ENCODE results near the gene RAPGEF4.

The RAPGEF4 gene

DNA sequence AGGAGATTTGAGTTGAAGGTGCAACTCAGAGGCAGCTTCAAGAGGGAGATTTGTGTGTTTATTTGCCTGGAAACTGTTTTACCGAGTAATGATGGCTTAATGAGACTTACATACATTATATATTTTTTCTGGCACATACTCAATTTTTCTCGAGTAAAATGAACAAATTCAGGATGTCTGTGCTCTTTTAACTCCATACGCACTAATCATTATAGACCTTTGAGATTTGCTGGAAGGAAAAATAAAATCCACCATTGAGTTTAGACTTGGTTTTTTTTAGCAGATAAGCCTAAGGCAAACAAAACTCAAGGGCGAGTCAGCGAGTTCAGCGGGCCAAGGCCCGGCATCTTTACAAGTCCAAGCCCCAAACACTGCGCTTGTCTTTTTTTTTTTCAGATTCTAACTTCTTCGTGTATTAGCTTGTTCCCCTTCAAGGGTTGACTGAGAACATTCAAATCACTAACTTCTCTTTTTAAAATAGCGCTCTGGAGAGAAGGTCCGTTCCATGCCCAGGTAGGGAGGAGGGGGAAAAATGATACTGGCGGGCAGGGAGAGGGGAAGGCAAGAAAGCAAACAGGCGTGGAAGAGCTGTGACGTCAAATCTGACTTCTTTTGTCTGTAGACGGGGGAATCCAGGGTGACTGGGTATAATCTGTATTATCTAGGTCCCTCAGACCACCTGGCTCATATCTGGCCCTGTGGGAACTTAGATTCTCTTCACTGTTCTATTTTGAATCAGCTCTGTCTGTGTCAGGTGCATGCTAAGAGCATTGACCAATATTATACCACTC lies 267.3 kb downstream of the RAPGEF4 start:
- Histone ChIP-seq H3K4me3 (ENCODE audit: low read depth in 1 of 2, low read length in 1 of 2) (no peak overlapping the region), H3K27ac (no peak overlapping the region), H3K36me3 (no peaks in the 10 kb centered on the region), H3K27me3 (no peaks in the 10 kb centered on the region), H3K9me3 (no peaks in the 10 kb centered on the region), H3K4me1 (ENCODE audit: control insufficient read depth in 1 of 2, insufficient read depth in 1 of 2, low read depth in 1 of 2, low read length in 1 of 2) (peaks cover 11 to 19% of the 10 kb centered on the region in 2 experiments)
- TF ChIP-seq, protein P1, sequence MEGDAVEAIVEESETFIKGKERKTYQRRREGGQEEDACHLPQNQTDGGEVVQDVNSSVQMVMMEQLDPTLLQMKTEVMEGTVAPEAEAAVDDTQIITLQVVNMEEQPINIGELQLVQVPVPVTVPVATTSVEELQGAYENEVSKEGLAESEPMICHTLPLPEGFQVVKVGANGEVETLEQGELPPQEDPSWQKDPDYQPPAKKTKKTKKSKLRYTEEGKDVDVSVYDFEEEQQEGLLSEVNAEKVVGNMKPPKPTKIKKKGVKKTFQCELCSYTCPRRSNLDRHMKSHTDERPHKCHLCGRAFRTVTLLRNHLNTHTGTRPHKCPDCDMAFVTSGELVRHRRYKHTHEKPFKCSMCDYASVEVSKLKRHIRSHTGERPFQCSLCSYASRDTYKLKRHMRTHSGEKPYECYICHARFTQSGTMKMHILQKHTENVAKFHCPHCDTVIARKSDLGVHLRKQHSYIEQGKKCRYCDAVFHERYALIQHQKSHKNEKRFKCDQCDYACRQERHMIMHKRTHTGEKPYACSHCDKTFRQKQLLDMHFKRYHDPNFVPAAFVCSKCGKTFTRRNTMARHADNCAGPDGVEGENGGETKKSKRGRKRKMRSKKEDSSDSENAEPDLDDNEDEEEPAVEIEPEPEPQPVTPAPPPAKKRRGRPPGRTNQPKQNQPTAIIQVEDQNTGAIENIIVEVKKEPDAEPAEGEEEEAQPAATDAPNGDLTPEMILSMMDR (IDR thresholded peaks at IDR 0.05): no peak

DNA sequence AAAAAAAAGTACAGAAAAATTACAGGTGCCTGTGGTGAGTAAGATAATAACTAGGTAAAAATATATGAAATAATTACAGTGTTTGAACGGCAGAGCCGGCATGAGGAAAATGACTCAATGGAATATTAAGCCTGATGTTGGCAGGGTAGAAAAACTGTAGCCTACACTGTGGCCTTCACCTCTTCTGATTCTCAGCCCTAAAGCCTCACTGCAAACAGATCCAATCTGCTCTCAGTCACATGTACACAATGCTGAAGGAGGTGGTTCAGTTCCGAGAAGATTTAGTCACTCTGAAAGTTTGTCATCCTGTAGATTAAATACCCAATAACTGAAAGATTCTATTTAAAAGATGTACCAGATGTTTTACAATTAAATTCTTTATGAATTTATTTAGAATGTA lies 273.1 kb downstream of the RAPGEF4 start:
- no peaks in the 10 kb centered on the region for H3K27me3 ChIP-seq
- H3K4me1 ChIP-seq (ENCODE audit: control insufficient read depth in 1 of 2, insufficient read depth in 1 of 2, low read depth in 1 of 2, low read length in 1 of 2): peaks cover 21 to 29% of the 10 kb centered on the region in 2 experiments
- TF ChIP-seq, protein P1 (IDR thresholded peaks at IDR 0.05): no peak
- no peaks in the 10 kb centered on the region for H3K9me3 ChIP-seq
- no peak overlapping the region for H3K27ac ChIP-seq
- H3K36me3 ChIP-seq: no peaks in the 10 kb centered on the region
- no peak overlapping the region for H3K4me3 ChIP-seq (ENCODE audit: low read depth in 1 of 2, low read length in 1 of 2)

DNA sequence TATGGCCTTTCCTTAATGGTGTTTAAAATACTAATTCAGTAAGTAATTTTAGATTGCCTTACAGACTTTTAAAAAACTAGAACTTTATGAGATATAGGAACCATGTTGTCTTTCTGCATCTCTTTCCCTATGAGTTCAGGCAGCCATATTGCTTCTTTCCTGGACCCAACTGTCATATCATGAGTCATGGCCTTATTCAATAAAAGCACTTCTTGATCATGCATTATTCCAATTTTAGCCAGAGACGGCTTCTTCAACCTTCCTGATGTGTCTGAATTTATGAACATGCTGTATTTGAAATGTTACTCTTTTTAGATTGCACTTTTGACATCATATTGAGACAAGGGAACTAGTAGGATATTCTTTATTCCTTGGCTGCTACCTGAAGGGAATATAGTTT lies 274.6 kb downstream of the RAPGEF4 start:
- TF ChIP-seq, protein P1 (IDR thresholded peaks at IDR 0.05): no peak
- H3K4me3 ChIP-seq (ENCODE audit: low read depth in 1 of 2, low read length in 1 of 2): no peak overlapping the region
- H3K27ac ChIP-seq: no peak overlapping the region
- H3K9me3 ChIP-seq: no peaks in the 10 kb centered on the region
- H3K36me3 ChIP-seq: no peaks in the 10 kb centered on the region
- peaks cover 19 to 24% of the 10 kb centered on the region in 2 experiments for H3K4me1 ChIP-seq (ENCODE audit: control insufficient read depth in 1 of 2, insufficient read depth in 1 of 2, low read depth in 1 of 2, low read length in 1 of 2)
- no peaks in the 10 kb centered on the region for H3K27me3 ChIP-seq

DNA sequence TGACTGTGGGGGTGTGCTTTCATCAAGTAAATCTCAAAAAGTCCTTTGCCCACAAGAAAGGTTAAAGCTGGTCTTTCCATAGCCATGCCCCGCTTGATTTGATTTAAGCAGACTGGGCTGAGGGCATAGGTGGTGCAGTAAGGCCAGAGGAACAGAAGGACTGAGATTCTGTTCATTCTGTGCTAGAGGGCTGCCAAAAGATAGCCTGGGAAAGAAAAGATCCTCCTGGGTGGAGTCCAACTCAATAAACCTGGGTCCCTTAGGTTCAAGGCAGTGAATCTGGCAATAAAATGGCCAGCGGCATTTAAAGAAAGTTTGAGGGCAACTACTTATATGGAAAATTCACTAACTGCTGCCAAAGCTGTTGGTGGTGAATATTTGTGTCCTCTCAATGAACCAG lies 280.8 kb downstream of the RAPGEF4 start:
- H3K4me1 ChIP-seq (ENCODE audit: control insufficient read depth in 1 of 2, insufficient read depth in 1 of 2, low read depth in 1 of 2, low read length in 1 of 2): peaks cover 10 to 12% of the 10 kb centered on the region in 2 experiments
- no peaks in the 10 kb centered on the region for H3K9me3 ChIP-seq
- H3K36me3 ChIP-seq: no peaks in the 10 kb centered on the region
- H3K27me3 ChIP-seq: no peaks in the 10 kb centered on the region
- TF ChIP-seq, protein P1 (IDR thresholded peaks at IDR 0.05): no peak
- H3K27ac ChIP-seq: no peak overlapping the region
- H3K4me3 ChIP-seq (ENCODE audit: low read depth in 1 of 2, low read length in 1 of 2): no peak overlapping the region

DNA sequence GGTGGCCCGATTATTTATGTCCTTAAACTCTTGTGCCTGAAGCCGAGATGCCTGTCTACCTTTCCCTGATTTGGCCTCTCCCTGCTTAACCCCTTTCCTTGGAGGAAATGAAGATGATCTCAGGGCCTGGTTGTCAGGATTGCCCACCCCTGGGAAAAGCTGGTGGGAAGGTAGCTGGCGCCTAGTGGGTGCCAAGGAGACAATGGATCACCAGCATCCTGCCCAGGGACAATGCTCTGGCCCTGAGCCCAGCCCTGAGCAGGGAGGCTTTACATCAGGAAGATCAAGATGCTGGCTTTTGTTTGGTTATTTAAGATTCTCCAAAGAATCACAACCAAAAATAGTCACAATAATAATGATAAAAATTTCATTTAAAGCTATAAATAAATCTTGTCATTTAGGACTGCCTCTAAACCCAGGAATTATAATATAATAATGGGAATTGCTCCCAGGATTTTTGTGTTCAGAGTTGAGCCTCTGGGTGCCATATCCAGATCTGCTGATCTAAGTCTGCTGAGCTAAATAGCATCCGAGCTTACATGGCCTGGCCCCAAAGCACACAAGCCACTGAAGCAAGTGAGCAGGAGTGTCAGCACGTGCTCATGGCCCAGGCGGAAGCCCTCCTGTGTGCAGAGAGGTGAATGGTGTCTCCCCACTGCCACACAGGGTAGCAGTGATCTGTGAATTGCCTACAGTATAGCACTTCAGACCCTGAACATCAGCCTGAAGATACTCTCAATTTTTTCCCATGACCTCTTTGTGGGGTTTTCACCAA lies 282.2 kb downstream of the RAPGEF4 start:
- no peaks in the 10 kb centered on the region for H3K9me3 ChIP-seq
- TF ChIP-seq, protein P1 (IDR thresholded peaks at IDR 0.05): no peak
- H3K27ac ChIP-seq: no peak overlapping the region
- H3K36me3 ChIP-seq: no peaks in the 10 kb centered on the region
- H3K4me1 ChIP-seq (ENCODE audit: control insufficient read depth in 1 of 2, insufficient read depth in 1 of 2, low read depth in 1 of 2, low read length in 1 of 2): peaks cover 5% of the 10 kb centered on the region in 2 experiments
- no peak overlapping the region for H3K4me3 ChIP-seq (ENCODE audit: low read depth in 1 of 2, low read length in 1 of 2)
- H3K27me3 ChIP-seq: no peaks in the 10 kb centered on the region
